SU-DHL-6 (cell line): Measurements from ENCODE around the gene SUCO.

ENCODE experiments used
- H2AFZ ChIP-seq: fragments of 200-600 bp; sonication (generic); 2 replicates; pipeline ENCODE4 v1.6.1; 2014; ENCODE audit warnings: low read depth, mild to moderate bottlenecking, moderate library complexity, mixed read lengths, antibody characterized with exemption, low read length; ENCODE audit not compliant: severe bottlenecking
- H3F3A ChIP-seq: fragments of 200-600 bp; shearing (Covaris generic); 2 replicates; pipeline ENCODE4 v1.6.0; 2016; ENCODE audit warnings: antibody characterized with exemption, mild to moderate bottlenecking; ENCODE audit not compliant: insufficient read depth
- H3K27ac ChIP-seq: fragments of 200-600 bp; sonication (generic); 2 replicates; pipeline ENCODE4 v1.5.1; 2016; ENCODE audit warnings: low read depth, mild to moderate bottlenecking, low read length, moderate library complexity, mixed read lengths
- H3K27me3 ChIP-seq: fragments of 200-600 bp; sonication (generic), shearing (Covaris generic); 2 replicates; pipeline ENCODE4 v1.6.0; 2014; ENCODE audit warnings: mild to moderate bottlenecking, low read length
- H3K36me3 ChIP-seq: fragments of 200-600 bp; sonication (generic); 2 replicates; pipeline ENCODE4 v1.6.1; 2014; ENCODE audit warnings: mild to moderate bottlenecking, low read length, mixed read lengths
- H3K4me2 ChIP-seq: fragments of 300-600, 200-600 bp; shearing (Covaris generic), sonication (generic); 2 replicates; pipeline ENCODE4 v1.6.0; 2014; ENCODE audit warnings: low read length, low read depth, mild to moderate bottlenecking; ENCODE audit not compliant: poor library complexity, severe bottlenecking
- H3K4me3 ChIP-seq: fragments of 200-600 bp; sonication (generic); 2 replicates; pipeline ENCODE4 v1.5.1; 2014; ENCODE audit warnings: antibody characterized with exemption, low read length, mild to moderate bottlenecking, mixed read lengths; ENCODE audit not compliant: insufficient read depth, poor library complexity, severe bottlenecking
- H3K79me2 ChIP-seq: fragments of 200-600 bp; sonication (generic); 2 replicates; pipeline ENCODE4 v1.6.1; 2014; ENCODE audit warnings: mild to moderate bottlenecking, low read length, moderate library complexity; ENCODE audit not compliant: insufficient read depth
- H3K9ac ChIP-seq: fragments of 200-600 bp; sonication (generic); 2 replicates; pipeline ENCODE4 v1.7.0; 2014; ENCODE audit warnings: mild to moderate bottlenecking, low read length
- H3K9me2 ChIP-seq: fragments of 200-600 bp; sonication (generic); replicated peaks from 2 replicates; pipeline ENCODE4 v1.6.1; 2014; ENCODE audit warnings: low read length; ENCODE audit not compliant: insufficient read depth
- H3K9me3 ChIP-seq: fragments of 200-600 bp; sonication (generic); 2 replicates; pipeline ENCODE4 v1.6.1; 2014; ENCODE audit warnings: low read length, mixed read lengths; ENCODE audit not compliant: insufficient read depth
- H4K20me1 ChIP-seq: fragments of 200-600 bp; sonication (generic); 2 replicates; pipeline ENCODE4 v1.6.1; 2014; ENCODE audit warnings: low read depth, mild to moderate bottlenecking, antibody characterized with exemption, low read length, moderate library complexity, mixed read lengths
- CTCF ChIP-seq: fragments of 200-600 bp; sonication (generic); IDR thresholded peaks from one replicate; pipeline ENCODE4 v1.5.1; 2017; ENCODE audit warnings: antibody characterized with exemption, mild to moderate bottlenecking, low read length, moderate library complexity; ENCODE audit not compliant: insufficient read depth, poor library complexity, severe bottlenecking
- EZH2phosphoT487 ChIP-seq: fragments of 200-600 bp; sonication (generic), shearing (Covaris generic); conservative IDR thresholded peaks from 2 replicates; pipeline ENCODE4 v1.6.1; 2018; ENCODE audit warnings: mild to moderate bottlenecking, antibody characterized with exemption, low read length, moderate library complexity, mixed read lengths

SUCO gene

DNA sequence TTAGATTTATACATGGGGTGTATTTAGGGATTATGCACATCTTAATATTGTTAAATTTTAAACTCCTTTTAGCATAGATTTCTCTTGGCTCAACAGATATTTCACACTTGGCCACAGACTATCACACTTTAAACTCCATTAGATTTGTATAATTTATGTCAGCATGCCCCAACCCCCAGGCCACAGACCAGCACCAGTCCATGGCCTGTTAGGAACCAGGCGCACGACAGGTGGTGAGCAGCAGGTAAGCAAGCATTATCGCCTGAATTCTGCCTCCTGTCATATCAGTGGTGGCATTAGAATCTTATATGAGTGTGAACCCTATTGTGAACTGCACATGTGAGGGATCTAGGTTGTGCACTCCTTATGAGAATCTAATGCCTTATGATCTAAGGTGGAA is 34.8 kb downstream of the SUCO start:
- Histone ChIP-seq H3K79me2 (no peaks in the 10 kb centered on the region), H3K4me3 (no peak overlapping the region), H3K27ac (no peak overlapping the region), H3K27me3 (no peaks in the 10 kb centered on the region), H2AFZ (no peak overlapping the region), H3F3A (no peaks in the 10 kb centered on the region), H3K9me2 (no peaks in the 10 kb centered on the region), H4K20me1 (no peaks in the 10 kb centered on the region), H3K9ac (no peak overlapping the region), H3K9me3 (no peaks in the 10 kb centered on the region), H3K36me3 (peaks cover 33% of the 10 kb centered on the region), H3K4me2 (no peak overlapping the region)
- TF ChIP-seq CTCF (no peak), EZH2phosphoT487 (no peak)

DNA sequence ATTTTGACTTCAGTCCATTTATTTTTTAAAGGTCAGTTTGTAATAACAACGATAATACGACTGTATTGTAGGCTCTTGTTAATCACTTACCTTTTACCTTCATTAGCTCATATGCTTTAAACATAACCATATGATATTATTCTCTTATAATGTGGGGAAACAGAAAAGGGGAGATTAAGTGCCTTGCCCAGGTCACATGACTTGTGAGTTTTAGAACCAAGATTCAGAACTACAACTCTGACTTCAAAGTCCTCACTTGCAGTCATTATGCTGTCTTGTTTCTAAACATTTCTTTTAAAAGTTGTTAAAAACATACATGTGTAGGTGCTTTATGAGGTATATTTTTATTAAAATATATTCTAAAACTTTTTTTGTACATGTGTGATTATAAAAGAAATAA is 41.1 kb downstream of the SUCO start:
- H3K36me3 ChIP-seq = peaks cover 68% of the 10 kb centered on the region; the same call in 1 of the 2 replicates
- H3K9ac ChIP-seq = no peak overlapping the region
- no peak overlapping the region for H3K27ac ChIP-seq
- no peaks in the 10 kb centered on the region; the same call in 1 of the 2 replicates for H3F3A ChIP-seq
- H3K4me3 ChIP-seq = no peak overlapping the region
- H4K20me1 ChIP-seq = no peaks in the 10 kb centered on the region
- no peak overlapping the region for H3K4me2 ChIP-seq
- H2AFZ ChIP-seq = no peak overlapping the region
- H3K9me3 ChIP-seq = no peaks in the 10 kb centered on the region
- TF ChIP-seq EZH2phosphoT487 (no peak), CTCF (no peak)
- H3K27me3 ChIP-seq = no peaks in the 10 kb centered on the region
- H3K9me2 ChIP-seq = no peaks in the 10 kb centered on the region
- H3K79me2 ChIP-seq = no peaks in the 10 kb centered on the region

DNA sequence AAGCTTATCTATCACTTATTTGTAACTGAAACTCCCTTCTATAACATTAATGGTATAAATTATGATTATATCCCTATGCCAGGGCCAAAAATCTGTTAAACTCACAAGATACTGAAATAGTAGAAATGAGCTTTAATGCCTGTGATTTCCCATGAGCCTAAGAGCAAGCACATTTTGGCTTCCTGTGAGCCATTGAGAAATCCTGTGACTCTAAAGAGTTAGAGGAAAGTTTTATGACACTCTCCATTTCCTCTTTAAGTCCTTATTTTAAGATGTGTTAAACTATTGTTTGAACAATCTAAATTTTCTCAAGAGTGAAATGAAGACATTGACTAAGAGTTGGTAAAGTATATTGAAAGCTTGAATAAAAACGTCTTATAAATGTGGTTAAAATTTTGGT is 45.6 kb downstream of the SUCO start:
- Histone ChIP-seq H3K4me3 (no peak overlapping the region), H3K9ac (no peak overlapping the region), H2AFZ (no peak overlapping the region), H4K20me1 (no peaks in the 10 kb centered on the region), H3F3A (peaks cover 5% of the 10 kb centered on the region; the same call in 1 of the 2 replicates), H3K27ac (no peak overlapping the region), H3K9me3 (no peaks in the 10 kb centered on the region), H3K9me2 (no peaks in the 10 kb centered on the region), H3K4me2 (no peak overlapping the region), H3K27me3 (no peaks in the 10 kb centered on the region), H3K79me2 (no peaks in the 10 kb centered on the region), H3K36me3 (peaks cover 58% of the 10 kb centered on the region; the same call in 1 of the 2 replicates)
- TF ChIP-seq EZH2phosphoT487 (no peak), CTCF (no peak)

- peaks cover 37% of the 10 kb centered on the region; the same call in 1 of the 2 replicates for H3K36me3 ChIP-seq
- peaks cover 5% of the 10 kb centered on the region; the same call in 1 of the 2 replicates for H3F3A ChIP-seq
- no peak overlapping the region for H3K4me2 ChIP-seq
- no peak overlapping the region for H2AFZ ChIP-seq
- H3K79me2 ChIP-seq = no peaks in the 10 kb centered on the region
- H3K9me3 ChIP-seq = no peaks in the 10 kb centered on the region
- H3K4me3 ChIP-seq = no peak overlapping the region
- H3K27ac ChIP-seq = no peak overlapping the region
- H3K9ac ChIP-seq = no peak overlapping the region
- no peaks in the 10 kb centered on the region for H4K20me1 ChIP-seq
- no peaks in the 10 kb centered on the region for H3K27me3 ChIP-seq
- no peak for TF ChIP-seq EZH2phosphoT487
- no peak for TF ChIP-seq CTCF
- no peaks in the 10 kb centered on the region for H3K9me2 ChIP-seq
These were observed 48.3 kb downstream of the SUCO start for GRCh38 chr1:172581273-172581672.
